Measurements from ENCODE around the gene FGF9.

The FGF9 gene

DNA sequence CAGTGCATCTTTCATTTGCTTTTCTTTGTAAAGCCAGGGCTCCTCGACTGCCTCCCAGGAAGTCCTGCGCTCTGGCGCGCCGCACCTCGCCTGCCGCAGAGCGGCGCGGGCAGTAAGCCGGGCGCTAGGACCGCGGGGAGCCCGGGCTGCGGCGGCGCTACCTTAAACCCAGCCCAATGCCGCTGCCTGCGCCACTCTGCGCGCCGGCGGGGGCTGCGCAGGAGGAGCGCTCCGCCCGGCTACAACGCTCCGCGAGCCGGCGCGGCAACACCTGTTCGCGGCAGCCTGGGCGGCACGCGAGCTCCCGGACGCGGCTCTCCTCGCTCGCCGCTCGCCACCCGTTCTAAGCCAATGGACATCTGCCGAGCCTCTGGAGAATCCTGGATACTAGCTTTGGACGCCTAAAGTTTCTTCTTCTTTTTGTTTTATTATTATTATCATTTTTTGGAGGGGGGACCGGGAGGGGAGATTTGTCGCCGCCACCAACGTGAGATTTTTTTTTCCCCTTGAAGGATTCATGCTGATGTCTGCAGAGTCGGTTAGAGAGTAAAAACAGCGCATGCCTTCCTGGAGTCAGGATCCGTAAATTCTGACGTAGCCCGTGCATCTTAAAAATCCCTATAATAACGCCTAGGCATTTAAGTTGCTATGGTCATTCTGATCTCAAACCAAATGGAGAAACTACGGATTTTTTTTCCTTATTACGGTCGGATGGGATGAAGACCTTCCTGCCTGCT is at the start of gene FGF9:
Gene FGF9 (plus strand): TSS at position 191 of the 737 bp plus-strand sequence. CDS start 840 bp downstream, outside the sequence.
- Mint-ChIP-seq H3K27ac (no peak within 1 kb of the TSS), H3K9me3 (no peaks in the 10 kb centered on the region), H3K27me3 (peaks cover 87% of the 10 kb centered on the region), H3K4me1 (ENCODE audit: low read depth) (peaks cover 54% of the 10 kb centered on the region), H3K4me3 (peak within 1 kb of the TSS; percentile 83), H3K36me3 (ENCODE audit: low read depth) (no peaks in the 10 kb centered on the region)
- intact Hi-C loops (cut with micrococcal nuclease), result loop anchor here (2.0 kb wide), 1 partner anchor 68 kb away; no protein-coding TSS in a partner anchor

DNA sequence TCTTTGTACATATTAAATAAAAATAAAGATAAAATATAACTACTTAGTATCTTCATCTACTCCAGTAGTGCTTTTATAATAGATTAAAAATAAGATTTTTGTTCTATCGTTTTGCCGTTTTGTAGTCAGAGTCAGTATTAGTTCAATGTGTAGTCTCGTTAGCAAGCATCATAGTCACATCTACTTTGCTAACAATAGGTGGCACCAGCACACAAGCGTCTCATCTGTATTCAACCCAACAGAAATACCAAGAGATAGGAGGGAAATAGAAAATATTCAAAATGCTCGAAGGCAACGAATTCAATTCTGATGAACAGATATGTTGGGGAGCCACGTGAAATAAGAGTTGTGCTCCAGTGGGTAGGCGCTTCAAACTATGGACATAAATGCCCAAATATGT is 45.5 kb upstream of the FGF9 start:
- H3K4me3 Mint-ChIP-seq, result no peak overlapping the region
- no peaks in the 10 kb centered on the region for H3K4me1 Mint-ChIP-seq (ENCODE audit: low read depth)
- no peaks in the 10 kb centered on the region for H3K36me3 Mint-ChIP-seq (ENCODE audit: low read depth)
- no peak overlapping the region for H3K27ac Mint-ChIP-seq
- no peaks in the 10 kb centered on the region for H3K9me3 Mint-ChIP-seq
- intact Hi-C loops (cut with micrococcal nuclease), result no loop called here
- H3K27me3 Mint-ChIP-seq, result peaks cover 8% of the 10 kb centered on the region

- Mint-ChIP-seq H3K36me3 (ENCODE audit: low read depth) (no peaks in the 10 kb centered on the region), H3K4me1 (ENCODE audit: low read depth) (peaks cover 12% of the 10 kb centered on the region), H3K9me3 (peaks cover 8% of the 10 kb centered on the region), H3K27ac (no peak overlapping the region), H3K4me3 (no peak overlapping the region), H3K27me3 (peaks cover 7% of the 10 kb centered on the region)
- intact Hi-C loops (cut with micrococcal nuclease), result no loop called here
Measured at GRCh38 chr13:21632196-21632595, 38.7 kb upstream of the FGF9 start.

DNA sequence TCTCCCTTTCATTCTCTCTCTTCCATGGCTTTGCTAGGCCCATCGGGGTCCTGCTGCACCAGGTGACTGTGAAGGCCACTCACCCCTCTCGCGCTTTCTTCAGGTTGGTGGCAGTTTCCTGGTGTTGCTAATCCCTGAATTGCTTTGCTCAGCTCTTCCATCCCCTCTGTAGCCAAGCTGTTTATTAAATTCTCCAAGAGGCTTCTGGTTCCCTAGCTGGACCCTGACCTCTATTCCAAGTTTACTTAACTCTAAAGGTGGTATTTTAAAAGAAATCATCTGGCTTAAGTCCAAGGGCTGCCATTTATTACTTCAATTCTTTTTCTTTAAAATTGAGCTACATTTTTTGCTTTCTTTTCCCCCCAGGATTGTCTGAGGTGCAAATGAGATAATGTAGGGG is 34.2 kb upstream of the FGF9 start:
- H3K27ac Mint-ChIP-seq, result no peak overlapping the region
- peaks cover 1% of the 10 kb centered on the region for H3K9me3 Mint-ChIP-seq
- H3K27me3 Mint-ChIP-seq, result peaks cover 6% of the 10 kb centered on the region
- H3K4me3 Mint-ChIP-seq, result no peak overlapping the region
- intact Hi-C loops (cut with micrococcal nuclease), result loop anchor here (5.0 kb wide), 1 partner anchor 1156 kb away; no protein-coding TSS in a partner anchor
- peaks cover 4% of the 10 kb centered on the region for H3K4me1 Mint-ChIP-seq (ENCODE audit: low read depth)
- no peaks in the 10 kb centered on the region for H3K36me3 Mint-ChIP-seq (ENCODE audit: low read depth)

GRCh38 chr13:21637296-21637695 is 33.6 kb upstream of the FGF9 start:
- Mint-ChIP-seq H3K4me1 (ENCODE audit: low read depth) (peaks cover 4% of the 10 kb centered on the region), H3K27me3 (peaks cover 6% of the 10 kb centered on the region), H3K27ac (no peak overlapping the region), H3K36me3 (ENCODE audit: low read depth) (no peaks in the 10 kb centered on the region), H3K9me3 (no peaks in the 10 kb centered on the region), H3K4me3 (no peak overlapping the region)
- intact Hi-C loops (cut with micrococcal nuclease), result loop anchor here (5.0 kb wide), 1 partner anchor 1155 kb away; no protein-coding TSS in a partner anchor

DNA sequence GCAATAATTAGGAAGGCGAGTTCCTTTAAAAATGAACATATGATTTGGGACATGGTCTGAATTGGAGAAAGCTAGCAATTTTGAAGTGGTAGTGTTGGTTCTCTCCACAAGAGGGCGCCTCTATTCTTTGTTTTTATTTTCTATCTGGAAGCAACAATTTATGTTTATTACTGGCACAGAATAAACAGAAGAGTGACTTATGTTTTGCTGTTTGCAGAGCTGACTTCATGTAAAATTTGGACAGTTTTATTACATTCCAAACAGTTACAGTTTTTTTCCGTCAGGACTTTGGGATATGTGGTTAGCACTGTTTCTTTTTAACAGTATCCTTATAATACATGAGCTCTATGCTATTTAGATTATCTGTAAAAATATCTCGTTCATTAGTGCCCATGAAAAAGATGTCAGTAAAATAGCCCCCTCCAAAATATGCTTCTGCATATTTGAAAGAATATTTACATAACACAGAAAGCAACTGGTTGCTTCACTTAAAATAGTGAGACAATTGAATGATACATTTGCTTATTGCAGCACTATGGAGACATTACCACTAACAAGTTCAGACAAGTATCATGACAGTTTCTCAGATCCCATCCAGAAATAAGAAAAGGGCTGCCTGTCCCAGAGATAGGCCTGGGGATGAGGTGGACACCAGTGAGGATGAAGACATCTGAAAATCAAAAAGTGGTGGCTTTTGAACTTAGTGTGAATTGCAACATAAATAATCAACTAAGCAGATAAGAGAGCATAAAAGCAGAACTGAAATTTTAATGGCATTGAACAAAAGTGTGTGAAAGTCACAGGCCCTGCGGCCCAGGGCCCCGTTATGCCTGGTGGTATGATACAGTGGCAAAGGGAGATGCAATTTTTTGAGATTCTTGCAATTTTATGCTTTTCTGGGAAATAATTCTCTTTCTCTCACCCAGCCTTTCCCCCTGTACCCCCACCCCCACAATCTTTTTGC is 32.3 kb upstream of the FGF9 start:
- intact Hi-C loops (cut with micrococcal nuclease), result loop anchor here (1.0 to 5.0 kb wide), 2 partner anchors 639 to 1154 kb away; no protein-coding TSS in a partner anchor
- Mint-ChIP-seq H3K27ac (no peak overlapping the region), H3K9me3 (no peaks in the 10 kb centered on the region)

GRCh38 chr13:21639561-21639960 is 31.3 kb upstream of the FGF9 start:
- peaks cover 4% of the 10 kb centered on the region for H3K27me3 Mint-ChIP-seq
- peaks cover 4% of the 10 kb centered on the region for H3K4me1 Mint-ChIP-seq (ENCODE audit: low read depth)
- H3K9me3 Mint-ChIP-seq, result no peaks in the 10 kb centered on the region
- intact Hi-C loops (cut with micrococcal nuclease), result loop anchor here (5.0 kb wide), 1 partner anchor 1153 kb away; no protein-coding TSS in a partner anchor
- no peak overlapping the region for H3K4me3 Mint-ChIP-seq
- no peaks in the 10 kb centered on the region for H3K36me3 Mint-ChIP-seq (ENCODE audit: low read depth)
- no peak overlapping the region for H3K27ac Mint-ChIP-seq

More for the DNA sequence above, 32.3 kb upstream of the FGF9 start:
- Mint-ChIP-seq H3K27me3 (peaks cover 4% of the 10 kb centered on the region), H3K4me3 (no peak overlapping the region), H3K36me3 (ENCODE audit: low read depth) (no peaks in the 10 kb centered on the region), H3K4me1 (ENCODE audit: low read depth) (peaks cover 4% of the 10 kb centered on the region)

- no peak overlapping the region for H3K27ac Mint-ChIP-seq
- H3K4me1 Mint-ChIP-seq (ENCODE audit: low read depth), result peaks cover 4% of the 10 kb centered on the region
- no peaks in the 10 kb centered on the region for H3K9me3 Mint-ChIP-seq
- intact Hi-C loops (cut with micrococcal nuclease), result no loop called here
- no peaks in the 10 kb centered on the region for H3K36me3 Mint-ChIP-seq (ENCODE audit: low read depth)
- peaks cover 3% of the 10 kb centered on the region for H3K27me3 Mint-ChIP-seq
- H3K4me3 Mint-ChIP-seq, result no peak overlapping the region
Measured at GRCh38 chr13:21641629-21642028, 29.2 kb upstream of the FGF9 start.

- Mint-ChIP-seq H3K9me3 (peaks cover 10% of the 10 kb centered on the region), H3K27me3 (peaks cover 19% of the 10 kb centered on the region), H3K27ac (no peak overlapping the region), H3K4me3 (no peak overlapping the region), H3K4me1 (ENCODE audit: low read depth) (no peaks in the 10 kb centered on the region), H3K36me3 (ENCODE audit: low read depth) (no peaks in the 10 kb centered on the region)
- intact Hi-C loops (cut with micrococcal nuclease), result no loop called here
Measured at GRCh38 chr13:21657538-21657937, 13.3 kb upstream of the FGF9 start.

GRCh38 chr13:21659087-21659486 is 11.8 kb upstream of the FGF9 start:
- Mint-ChIP-seq H3K4me3 (no peak overlapping the region), H3K36me3 (ENCODE audit: low read depth) (no peaks in the 10 kb centered on the region), H3K4me1 (ENCODE audit: low read depth) (no peaks in the 10 kb centered on the region), H3K27me3 (peaks cover 19% of the 10 kb centered on the region), H3K9me3 (peaks cover 10% of the 10 kb centered on the region), H3K27ac (no peak overlapping the region)
- intact Hi-C loops (cut with micrococcal nuclease), result no loop called here

- Mint-ChIP-seq H3K9me3 (no peaks in the 10 kb centered on the region), H3K4me3 (no peak overlapping the region), H3K4me1 (ENCODE audit: low read depth) (no peaks in the 10 kb centered on the region), H3K27me3 (peaks cover 24% of the 10 kb centered on the region), H3K36me3 (ENCODE audit: low read depth) (no peaks in the 10 kb centered on the region), H3K27ac (no peak overlapping the region)
- intact Hi-C loops (cut with micrococcal nuclease), result no loop called here
Measured at GRCh38 chr13:21661097-21661909, 9.6 kb upstream of the FGF9 start.

GRCh38 chr13:21663197-21663596 is 7.7 kb upstream of the FGF9 start:
- H3K27ac Mint-ChIP-seq, result no peak overlapping the region
- no peak overlapping the region for H3K4me3 Mint-ChIP-seq
- H3K4me1 Mint-ChIP-seq (ENCODE audit: low read depth), result no peaks in the 10 kb centered on the region
- intact Hi-C loops (cut with micrococcal nuclease), result no loop called here
- H3K27me3 Mint-ChIP-seq, result peaks cover 36% of the 10 kb centered on the region
- no peaks in the 10 kb centered on the region for H3K9me3 Mint-ChIP-seq
- no peaks in the 10 kb centered on the region for H3K36me3 Mint-ChIP-seq (ENCODE audit: low read depth)

- Mint-ChIP-seq H3K4me3 (peak overlapping the region; percentile 83), H3K4me1 (ENCODE audit: low read depth) (peaks cover 45% of the 10 kb centered on the region), H3K9me3 (no peaks in the 10 kb centered on the region), H3K27me3 (peaks cover 77% of the 10 kb centered on the region), H3K36me3 (ENCODE audit: low read depth) (no peaks in the 10 kb centered on the region), H3K27ac (no peak overlapping the region)
- intact Hi-C loops (cut with micrococcal nuclease), result no loop called here
Measured at GRCh38 chr13:21668732-21669275, 2.1 kb upstream of the FGF9 start.

All from dendritic cell treated with granulocyte-macrophage colony-stimulating factor and Interleukin-4, amounts not matched to agents 40 ng/mL and 50 ng/mL, for 4 days (primary cell).